SKM-1 (cell line): ENCODE data around the gene CDKL5.
"Not testable (repeated sequence)": the region's sequence is repeated elsewhere in the genome, so short reads cannot be mapped to it uniquely, and the experiment has no call there.

Experiments used
- DNase-seq: peaks from one replicate; lab custom pipeline; 2025; ENCODE audit not compliant: unreplicated experiment; lab: John Stamatoyannopoulos, UW

Gene CDKL5

DNA sequence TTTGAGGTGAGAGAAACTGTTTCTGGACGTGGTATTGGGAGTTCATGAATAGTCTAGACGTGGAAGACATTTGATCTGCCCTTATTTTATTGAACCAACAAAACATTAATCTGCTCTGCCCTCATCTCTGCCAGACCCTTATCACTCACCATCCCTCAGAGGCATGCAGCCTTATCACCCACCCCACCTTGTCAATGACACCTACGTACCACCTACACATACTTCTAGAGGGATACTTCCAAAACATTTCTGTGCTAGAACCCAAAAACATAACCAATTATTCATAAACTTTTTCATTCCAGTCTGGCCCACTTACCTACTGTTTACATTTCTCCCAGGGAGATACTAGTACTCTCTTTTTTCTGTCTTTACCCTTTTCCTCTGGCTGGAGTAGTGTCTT, 141.3 kb downstream of the CDKL5 start:
- DNase-seq, result no peak

- no peak for DNase-seq
Observed at GRCh38 chrX:18573556-18573955, 148.1 kb downstream of the CDKL5 start.

DNA sequence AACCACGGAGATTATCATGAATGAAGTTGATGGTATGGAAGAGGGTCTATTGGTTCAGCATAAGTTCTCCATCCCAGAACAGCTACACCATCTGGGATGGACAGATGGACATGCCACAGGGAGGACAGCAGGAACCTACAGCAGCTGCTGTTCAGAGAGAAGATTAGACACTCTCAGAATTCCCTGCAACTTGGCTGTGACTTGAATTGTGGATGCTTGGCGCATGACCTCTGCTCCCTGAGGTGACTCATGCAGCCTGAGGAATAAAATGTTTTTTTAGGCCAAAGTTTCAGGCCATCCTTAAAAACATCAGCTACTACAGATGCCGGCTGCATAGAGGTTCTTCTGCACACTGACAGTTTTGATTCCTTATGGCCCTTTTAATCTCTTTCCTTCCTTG, 149.2 kb downstream of the CDKL5 start:
- no peak for DNase-seq

GRCh38 chrX:18575744-18576143, 150.3 kb downstream of the CDKL5 start:
- no peak for DNase-seq

DNA sequence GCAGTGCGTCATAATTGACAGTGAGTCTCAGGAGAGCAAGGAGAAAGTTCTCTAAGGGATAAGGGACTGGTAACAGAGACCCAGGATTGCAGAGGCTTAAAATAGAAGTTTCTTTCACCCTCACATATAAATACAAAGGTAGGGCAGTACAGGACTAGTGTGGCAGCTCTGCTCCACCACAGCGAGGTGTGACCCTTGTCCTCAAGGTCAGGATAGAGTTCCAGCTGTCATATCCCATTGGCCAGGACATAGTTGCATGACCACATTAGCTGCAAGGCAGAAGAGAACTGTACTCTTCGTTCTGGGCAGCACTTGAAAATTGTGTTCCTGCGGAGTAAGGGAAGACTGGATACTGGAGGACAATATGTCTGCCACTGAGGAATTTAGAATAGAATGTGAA, 152.0 kb downstream of the CDKL5 start:
- DNase-seq, result no peak

DNA sequence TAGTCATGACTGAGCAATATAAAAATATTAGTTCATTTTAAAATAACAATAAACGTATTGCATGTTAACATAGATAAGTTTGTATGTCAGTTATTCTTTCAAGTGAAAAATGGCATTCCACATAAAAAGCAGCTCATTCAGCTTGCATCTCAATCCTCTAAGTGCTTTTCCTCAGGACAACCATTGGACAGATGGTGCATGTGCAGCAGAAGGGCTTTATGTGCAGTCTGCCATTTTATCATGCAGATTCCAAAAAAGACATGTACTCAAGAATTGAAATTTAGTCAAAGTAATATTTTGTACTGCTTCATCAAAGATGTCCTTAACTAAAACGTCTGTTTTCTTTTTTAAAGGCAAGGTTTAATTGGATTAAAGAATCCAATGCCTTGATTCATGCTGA, 153.1 kb downstream of the CDKL5 start:
- no peak for DNase-seq

DNA sequence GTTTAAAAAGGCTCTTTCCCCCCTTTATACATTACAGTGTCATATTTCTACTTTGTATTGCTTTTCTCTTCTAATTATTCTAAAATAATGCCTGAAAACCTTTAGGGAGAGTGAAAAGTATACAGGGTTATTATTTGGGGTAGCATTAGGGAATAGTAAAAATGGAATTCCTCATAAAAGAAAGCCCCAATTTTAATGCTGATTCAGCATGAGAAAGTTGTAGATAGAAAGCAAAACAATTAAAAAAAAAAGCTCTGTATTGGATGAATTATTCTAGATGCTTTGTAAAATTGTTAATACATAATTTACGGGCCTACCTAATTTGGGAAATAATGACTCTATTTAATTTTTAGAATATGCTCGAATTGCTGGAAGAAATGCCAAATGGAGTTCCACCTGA, 154.1 kb downstream of the CDKL5 start:
- DNase-seq, result no peak

DNA sequence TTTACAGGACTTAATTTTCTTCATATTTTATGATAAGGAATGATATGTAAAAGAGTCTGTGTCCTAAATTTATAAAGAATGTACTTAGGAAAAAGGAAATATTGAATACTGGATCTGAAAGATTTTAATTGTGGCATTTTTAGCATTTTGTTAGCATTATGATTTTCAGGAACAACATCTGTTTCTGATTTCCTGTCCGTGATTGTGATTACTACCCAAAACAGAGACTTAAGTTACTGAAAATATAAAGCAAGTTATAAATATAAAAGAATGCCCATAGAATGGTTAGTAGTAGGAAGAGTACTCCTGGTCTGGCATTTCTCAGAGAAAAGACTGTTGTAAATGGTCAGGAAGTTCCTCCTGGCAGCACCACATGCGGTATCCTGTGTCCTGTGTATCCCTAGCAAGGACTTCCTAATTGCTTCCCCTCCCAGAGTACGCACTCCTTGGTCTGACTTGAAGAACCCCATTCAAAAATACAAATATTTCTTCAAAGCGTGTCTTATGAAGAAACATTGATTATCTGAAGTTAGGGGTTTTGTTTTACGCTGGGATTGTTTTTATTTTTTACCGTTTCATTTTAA, 157.6 kb downstream of the CDKL5 start:
- no peak for DNase-seq

- not testable (repeated sequence) for DNase-seq
Observed at GRCh38 chrX:18589292-18589691, 163.9 kb downstream of the CDKL5 start.

DNA sequence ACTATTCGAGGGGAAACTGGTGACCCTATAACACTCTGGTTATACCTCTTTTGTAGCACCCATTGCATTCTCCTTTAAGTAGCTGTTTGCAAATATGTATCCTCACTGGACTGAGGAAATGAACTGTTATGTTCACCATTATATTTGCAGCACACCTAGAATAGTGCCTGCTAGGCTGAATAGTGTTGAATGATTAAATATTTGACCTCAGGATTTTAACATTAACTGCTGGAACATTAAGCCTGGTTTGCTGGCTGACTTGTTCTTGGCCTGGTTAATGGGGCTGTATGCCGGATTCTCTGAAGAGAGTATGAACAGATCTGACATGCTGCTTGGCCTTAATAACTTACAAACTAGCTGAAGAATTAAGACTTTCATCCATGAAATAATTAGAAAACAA, 166.4 kb downstream of the CDKL5 start:
- no peak for DNase-seq

DNA sequence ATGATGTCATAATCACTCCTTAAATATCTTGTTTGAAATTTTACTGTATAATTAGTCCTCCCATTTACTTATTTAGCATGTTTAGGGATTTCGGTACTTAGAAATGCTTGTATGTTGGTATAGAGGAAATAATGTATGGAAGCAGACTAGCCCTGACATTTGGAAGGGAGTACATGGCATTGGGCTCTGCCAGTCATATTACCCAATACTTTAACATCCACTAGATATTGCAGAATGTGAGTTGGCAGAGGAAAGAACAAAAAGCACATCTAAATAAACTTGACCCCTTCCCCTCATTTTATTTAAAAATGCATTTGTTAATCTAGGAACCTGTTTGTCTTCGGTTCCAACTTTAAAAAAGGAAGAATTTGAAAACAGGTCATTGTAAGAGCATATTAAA, 168.7 kb downstream of the CDKL5 start:
- no peak for DNase-seq

- DNase-seq, result no peak
Observed at GRCh38 chrX:18596096-18596495, 170.7 kb downstream of the CDKL5 start.

- DNase-seq, result no peak
Observed at GRCh38 chrX:18598413-18598812, 173.0 kb downstream of the CDKL5 start.

DNA sequence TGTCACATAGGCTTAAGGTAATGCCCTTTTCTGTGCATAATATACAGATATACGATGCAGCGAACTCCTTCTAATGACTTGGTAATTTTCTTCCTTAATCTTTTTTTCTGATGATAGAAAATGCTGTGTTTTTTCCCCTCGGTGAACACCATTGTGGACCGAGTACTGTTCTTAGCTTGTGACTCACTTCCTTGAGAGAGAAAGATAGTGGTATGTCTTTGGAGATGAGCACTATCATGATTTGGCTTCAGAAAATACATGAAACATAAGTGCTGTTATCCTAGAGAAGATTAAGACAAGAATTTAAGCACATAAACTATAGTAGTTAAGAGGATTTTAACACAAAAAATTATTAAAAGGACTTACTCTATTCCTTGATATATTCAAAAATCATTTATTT, 182.6 kb downstream of the CDKL5 start:
- no peak for DNase-seq

DNA sequence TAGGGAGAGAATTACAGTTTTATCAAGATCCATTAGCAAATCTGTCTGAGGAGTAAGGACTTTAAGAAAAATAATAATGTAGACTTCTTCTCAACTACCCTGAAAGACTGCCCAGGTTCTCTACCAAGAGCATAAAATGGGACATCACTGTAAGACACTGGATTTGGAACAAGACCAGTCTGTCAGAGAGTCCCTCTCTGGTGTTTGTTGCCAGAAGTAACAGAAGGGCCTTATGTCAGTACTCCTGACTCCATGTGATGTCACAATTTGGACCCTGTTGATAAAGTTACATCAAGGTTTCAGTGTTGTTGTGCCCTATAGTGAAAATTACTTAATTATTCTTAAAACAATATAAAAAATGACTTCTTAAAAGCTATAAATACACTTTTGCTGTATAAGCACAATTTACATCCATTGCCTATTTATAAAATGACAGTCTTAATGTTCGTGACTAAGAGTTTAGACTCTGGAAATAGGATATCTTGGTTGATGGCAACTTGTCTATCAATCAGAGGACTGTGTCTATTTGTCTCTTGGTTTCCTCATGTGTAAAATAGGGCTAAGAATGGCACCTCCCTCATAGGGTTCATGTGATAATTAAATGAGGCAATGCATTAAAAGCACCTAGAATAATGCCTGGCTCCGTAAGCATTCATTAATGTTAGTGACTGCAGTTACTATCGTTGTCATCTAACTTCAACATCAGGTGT, 188.7 kb downstream of the CDKL5 start:
- no peak for DNase-seq

- DNase-seq, result no peak
Observed at GRCh38 chrX:18616688-18617406, 191.4 kb downstream of the CDKL5 start.

DNA sequence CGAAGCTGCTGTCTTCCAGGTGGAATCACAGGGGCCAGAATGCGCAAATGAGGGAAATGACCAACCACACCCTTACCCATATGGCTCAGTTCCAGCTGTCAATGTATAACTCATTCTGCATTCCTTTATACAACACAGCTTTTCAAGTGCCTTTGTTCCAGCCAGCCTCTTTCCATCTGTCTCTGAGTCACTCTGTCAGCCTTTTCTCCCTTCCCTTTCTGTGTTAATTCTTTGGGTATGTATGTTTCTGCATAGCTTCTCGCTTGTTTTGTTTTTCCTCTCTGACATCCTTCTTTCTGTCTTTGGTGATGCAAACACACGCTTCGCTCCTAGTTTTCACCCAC, 192.0 kb downstream of the CDKL5 start:
- DNase-seq, result no peak

- no peak for DNase-seq
Observed at GRCh38 chrX:18619288-18619687, 193.9 kb downstream of the CDKL5 start.

- no peak for DNase-seq
Observed at GRCh38 chrX:18620349-18620748, 194.9 kb downstream of the CDKL5 start.

GRCh38 chrX:18624599-18624998, 199.2 kb downstream of the CDKL5 start:
- DNase-seq, result no peak

GRCh38 chrX:18630934-18631333, 205.5 kb downstream of the CDKL5 start:
- no peak for DNase-seq

DNA sequence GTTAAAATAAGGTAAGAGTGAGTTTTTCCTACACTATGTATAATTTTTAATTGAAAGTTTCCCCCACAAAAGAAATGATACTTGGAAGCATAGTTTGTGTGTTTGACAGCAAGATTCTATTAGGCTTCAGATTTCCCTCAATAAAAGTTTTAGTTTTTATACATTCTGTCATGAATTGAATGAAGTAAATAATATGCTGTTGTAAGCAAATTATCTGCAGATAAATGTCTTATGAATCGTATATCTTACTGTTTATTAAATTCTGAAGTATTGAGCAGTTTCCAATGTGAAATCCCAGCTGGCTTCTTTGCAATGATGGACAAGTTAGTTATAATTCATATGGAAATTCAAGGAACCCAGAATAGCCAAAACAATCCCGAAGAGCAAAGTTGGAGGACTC, 213.0 kb downstream of the CDKL5 start:
- no peak for DNase-seq

GRCh38 chrX:18639280-18639679, 213.9 kb downstream of the CDKL5 start:
- no peak for DNase-seq
